SK-N-MC (cell line): ENCODE results near the gene MYO5C.

ENCODE experiments used
- EZH2 ChIP-seq: fragments of 200-600 bp; sonication (generic); IDR thresholded peaks from one replicate; pipeline ENCODE4 v1.6.1; 2017; ENCODE audit warnings: antibody characterized with exemption
- POLR2AphosphoS5 ChIP-seq: IDR thresholded peaks from 2 replicates; pipeline ENCODE4 v1.6.1; 2012; ENCODE audit warnings: mild to moderate bottlenecking, low read depth, low read length, borderline replicate concordance

DNA sequence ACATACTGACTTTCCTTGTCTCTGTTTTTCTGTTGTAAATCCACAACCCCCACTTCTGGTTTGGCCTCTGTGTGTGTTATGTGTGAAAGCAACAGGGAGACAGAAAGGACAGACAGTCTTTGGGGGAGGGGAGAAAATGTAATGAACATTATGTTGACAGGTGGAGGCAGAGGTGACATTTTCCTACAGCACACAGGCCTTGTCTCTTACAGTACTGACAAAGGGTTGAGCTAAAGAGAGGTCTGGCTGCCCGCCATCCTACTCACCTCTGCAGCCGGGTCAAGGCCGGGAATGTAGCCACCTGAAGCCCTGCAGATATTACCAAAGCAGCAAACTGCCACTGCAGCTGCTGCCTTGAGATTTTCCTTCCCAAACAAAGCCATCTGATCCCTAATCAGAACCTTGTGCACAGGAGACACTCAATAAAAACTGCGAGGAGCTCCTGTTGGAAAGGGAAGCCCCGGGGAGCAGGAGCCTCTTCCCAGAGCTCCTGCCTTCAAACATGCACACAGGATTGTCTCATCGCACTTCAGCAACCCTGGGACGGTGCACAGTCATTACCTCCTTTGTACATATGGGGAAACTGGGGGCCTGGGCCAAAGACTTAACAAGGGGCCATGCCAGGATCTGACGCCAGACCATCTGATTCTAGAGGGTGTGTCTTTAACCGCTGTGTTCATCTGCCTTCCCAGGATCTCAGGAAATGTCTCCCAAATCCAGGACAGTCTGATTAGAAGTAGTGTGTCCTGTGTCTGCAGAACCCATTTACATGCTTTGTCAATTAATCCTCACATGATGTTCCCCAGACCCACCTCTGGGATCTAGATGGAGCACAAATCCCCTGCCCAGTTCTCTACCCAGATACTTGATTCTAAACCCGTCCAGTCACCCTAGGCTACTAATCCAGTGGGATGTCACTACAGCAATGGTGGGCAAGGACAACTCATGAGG is 14.2 kb downstream of the MYO5C start:
- TF ChIP-seq EZH2 (no peak), POLR2AphosphoS5 (no peak)
